ENCODE measurements around the gene CPVL. TPM values are rescaled to one million over a fixed set of nuclear protein-coding genes. Genes with fewer than 3 reads are reported as not detected.

Gene CPVL
- total and polyA plus RNA-seq, 2 experiments from 2014 or later, result 31.9 to 37.8 TPM

DNA sequence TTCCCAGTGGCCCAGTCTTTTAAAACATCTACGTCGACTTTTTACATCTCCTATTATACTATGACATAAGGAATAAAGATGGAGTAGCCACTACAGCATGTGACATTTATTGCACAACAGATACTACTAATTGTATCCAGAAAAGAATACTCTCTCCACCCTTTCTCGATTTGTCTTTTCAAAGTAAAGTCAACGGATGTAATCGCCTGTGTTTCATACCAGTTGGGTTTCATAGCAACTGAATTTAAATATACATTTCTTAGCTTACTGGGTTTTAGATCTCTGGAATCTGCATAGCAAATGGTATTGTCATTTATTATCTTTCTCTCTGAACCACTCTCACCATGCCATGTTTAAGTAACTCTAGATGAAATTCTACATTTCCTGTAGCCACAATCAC lies 101.8 kb downstream of the CPVL start:
- TF ChIP-seq, protein P1, sequence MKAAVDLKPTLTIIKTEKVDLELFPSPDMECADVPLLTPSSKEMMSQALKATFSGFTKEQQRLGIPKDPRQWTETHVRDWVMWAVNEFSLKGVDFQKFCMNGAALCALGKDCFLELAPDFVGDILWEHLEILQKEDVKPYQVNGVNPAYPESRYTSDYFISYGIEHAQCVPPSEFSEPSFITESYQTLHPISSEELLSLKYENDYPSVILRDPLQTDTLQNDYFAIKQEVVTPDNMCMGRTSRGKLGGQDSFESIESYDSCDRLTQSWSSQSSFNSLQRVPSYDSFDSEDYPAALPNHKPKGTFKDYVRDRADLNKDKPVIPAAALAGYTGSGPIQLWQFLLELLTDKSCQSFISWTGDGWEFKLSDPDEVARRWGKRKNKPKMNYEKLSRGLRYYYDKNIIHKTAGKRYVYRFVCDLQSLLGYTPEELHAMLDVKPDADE (IDR thresholded peaks at IDR 0.05), result no peak
- TF ChIP-seq NANOG (IDR thresholded peaks at IDR 0.05; ENCODE audit: borderline replicate concordance), result no peak
- TF ChIP-seq, protein P2, sequence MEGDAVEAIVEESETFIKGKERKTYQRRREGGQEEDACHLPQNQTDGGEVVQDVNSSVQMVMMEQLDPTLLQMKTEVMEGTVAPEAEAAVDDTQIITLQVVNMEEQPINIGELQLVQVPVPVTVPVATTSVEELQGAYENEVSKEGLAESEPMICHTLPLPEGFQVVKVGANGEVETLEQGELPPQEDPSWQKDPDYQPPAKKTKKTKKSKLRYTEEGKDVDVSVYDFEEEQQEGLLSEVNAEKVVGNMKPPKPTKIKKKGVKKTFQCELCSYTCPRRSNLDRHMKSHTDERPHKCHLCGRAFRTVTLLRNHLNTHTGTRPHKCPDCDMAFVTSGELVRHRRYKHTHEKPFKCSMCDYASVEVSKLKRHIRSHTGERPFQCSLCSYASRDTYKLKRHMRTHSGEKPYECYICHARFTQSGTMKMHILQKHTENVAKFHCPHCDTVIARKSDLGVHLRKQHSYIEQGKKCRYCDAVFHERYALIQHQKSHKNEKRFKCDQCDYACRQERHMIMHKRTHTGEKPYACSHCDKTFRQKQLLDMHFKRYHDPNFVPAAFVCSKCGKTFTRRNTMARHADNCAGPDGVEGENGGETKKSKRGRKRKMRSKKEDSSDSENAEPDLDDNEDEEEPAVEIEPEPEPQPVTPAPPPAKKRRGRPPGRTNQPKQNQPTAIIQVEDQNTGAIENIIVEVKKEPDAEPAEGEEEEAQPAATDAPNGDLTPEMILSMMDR (conservative IDR thresholded peaks at IDR 0.05; ENCODE audit: low read depth in 2 of 2), result no peak
- no peak for TF ChIP-seq POLR2AphosphoS5 (IDR thresholded peaks at IDR 0.05; ENCODE audit: low read depth)
- TF ChIP-seq CREB1 (CRISPR knock-in tag; IDR thresholded peaks at IDR 0.05; ENCODE audit: low read depth), result no peak
- TF ChIP-seq ZNF114 (CRISPR knock-in tag; IDR thresholded peaks at IDR 0.05), result no peak
- TF ChIP-seq, protein P3, sequence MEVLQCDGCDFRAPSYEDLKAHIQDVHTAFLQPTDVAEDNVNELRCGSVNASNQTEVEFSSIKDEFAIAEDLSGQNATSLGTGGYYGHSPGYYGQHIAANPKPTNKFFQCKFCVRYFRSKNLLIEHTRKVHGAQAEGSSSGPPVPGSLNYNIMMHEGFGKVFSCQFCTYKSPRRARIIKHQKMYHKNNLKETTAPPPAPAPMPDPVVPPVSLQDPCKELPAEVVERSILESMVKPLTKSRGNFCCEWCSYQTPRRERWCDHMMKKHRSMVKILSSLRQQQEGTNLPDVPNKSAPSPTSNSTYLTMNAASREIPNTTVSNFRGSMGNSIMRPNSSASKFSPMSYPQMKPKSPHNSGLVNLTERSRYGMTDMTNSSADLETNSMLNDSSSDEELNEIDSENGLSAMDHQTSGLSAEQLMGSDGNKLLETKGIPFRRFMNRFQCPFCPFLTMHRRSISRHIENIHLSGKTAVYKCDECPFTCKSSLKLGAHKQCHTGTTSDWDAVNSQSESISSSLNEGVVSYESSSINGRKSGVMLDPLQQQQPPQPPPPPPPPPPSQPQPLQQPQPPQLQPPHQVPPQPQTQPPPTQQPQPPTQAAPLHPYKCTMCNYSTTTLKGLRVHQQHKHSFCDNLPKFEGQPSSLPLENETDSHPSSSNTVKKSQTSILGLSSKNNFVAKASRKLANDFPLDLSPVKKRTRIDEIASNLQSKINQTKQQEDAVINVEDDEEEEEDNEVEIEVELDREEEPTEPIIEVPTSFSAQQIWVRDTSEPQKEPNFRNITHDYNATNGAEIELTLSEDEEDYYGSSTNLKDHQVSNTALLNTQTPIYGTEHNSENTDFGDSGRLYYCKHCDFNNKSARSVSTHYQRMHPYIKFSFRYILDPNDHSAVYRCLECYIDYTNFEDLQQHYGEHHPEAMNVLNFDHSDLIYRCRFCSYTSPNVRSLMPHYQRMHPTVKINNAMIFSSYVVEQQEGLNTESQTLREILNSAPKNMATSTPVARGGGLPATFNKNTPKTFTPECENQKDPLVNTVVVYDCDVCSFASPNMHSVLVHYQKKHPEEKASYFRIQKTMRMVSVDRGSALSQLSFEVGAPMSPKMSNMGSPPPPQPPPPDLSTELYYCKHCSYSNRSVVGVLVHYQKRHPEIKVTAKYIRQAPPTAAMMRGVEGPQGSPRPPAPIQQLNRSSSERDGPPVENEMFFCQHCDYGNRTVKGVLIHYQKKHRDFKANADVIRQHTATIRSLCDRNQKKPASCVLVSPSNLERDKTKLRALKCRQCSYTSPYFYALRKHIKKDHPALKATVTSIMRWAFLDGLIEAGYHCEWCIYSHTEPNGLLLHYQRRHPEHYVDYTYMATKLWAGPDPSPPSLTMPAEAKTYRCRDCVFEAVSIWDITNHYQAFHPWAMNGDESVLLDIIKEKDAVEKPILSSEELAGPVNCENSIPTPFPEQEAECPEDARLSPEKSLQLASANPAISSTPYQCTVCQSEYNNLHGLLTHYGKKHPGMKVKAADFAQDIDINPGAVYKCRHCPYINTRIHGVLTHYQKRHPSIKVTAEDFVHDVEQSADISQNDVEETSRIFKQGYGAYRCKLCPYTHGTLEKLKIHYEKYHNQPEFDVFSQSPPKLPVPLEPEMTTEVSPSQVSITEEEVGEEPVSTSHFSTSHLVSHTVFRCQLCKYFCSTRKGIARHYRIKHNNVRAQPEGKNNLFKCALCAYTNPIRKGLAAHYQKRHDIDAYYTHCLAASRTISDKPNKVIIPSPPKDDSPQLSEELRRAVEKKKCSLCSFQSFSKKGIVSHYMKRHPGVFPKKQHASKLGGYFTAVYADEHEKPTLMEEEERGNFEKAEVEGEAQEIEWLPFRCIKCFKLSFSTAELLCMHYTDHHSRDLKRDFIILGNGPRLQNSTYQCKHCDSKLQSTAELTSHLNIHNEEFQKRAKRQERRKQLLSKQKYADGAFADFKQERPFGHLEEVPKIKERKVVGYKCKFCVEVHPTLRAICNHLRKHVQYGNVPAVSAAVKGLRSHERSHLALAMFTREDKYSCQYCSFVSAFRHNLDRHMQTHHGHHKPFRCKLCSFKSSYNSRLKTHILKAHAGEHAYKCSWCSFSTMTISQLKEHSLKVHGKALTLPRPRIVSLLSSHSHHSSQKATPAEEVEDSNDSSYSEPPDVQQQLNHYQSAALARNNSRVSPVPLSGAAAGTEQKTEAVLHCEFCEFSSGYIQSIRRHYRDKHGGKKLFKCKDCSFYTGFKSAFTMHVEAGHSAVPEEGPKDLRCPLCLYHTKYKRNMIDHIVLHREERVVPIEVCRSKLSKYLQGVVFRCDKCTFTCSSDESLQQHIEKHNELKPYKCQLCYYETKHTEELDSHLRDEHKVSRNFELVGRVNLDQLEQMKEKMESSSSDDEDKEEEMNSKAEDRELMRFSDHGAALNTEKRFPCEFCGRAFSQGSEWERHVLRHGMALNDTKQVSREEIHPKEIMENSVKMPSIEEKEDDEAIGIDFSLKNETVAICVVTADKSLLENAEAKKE (CRISPR knock-in tag; IDR thresholded peaks at IDR 0.05), result no peak
- TF ChIP-seq, protein P4, sequence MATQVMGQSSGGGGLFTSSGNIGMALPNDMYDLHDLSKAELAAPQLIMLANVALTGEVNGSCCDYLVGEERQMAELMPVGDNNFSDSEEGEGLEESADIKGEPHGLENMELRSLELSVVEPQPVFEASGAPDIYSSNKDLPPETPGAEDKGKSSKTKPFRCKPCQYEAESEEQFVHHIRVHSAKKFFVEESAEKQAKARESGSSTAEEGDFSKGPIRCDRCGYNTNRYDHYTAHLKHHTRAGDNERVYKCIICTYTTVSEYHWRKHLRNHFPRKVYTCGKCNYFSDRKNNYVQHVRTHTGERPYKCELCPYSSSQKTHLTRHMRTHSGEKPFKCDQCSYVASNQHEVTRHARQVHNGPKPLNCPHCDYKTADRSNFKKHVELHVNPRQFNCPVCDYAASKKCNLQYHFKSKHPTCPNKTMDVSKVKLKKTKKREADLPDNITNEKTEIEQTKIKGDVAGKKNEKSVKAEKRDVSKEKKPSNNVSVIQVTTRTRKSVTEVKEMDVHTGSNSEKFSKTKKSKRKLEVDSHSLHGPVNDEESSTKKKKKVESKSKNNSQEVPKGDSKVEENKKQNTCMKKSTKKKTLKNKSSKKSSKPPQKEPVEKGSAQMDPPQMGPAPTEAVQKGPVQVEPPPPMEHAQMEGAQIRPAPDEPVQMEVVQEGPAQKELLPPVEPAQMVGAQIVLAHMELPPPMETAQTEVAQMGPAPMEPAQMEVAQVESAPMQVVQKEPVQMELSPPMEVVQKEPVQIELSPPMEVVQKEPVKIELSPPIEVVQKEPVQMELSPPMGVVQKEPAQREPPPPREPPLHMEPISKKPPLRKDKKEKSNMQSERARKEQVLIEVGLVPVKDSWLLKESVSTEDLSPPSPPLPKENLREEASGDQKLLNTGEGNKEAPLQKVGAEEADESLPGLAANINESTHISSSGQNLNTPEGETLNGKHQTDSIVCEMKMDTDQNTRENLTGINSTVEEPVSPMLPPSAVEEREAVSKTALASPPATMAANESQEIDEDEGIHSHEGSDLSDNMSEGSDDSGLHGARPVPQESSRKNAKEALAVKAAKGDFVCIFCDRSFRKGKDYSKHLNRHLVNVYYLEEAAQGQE (IDR thresholded peaks at IDR 0.05; ENCODE audit: unreplicated experiment), result no peak
- TF ChIP-seq STAT1 (IDR thresholded peaks at IDR 0.05; ENCODE audit: unreplicated experiment), result no peak
- no peak for TF ChIP-seq EZH2 (IDR thresholded peaks at IDR 0.05; ENCODE audit: low read depth, unreplicated experiment)
- TF ChIP-seq EZH2phosphoT487 (IDR thresholded peaks at IDR 0.05; ENCODE audit: unreplicated experiment), result no peak
- no peak for TF ChIP-seq JUNB (IDR thresholded peaks at IDR 0.05; ENCODE audit: unreplicated experiment)
- TF ChIP-seq ZNF331 (CRISPR knock-in tag; IDR thresholded peaks at IDR 0.05; ENCODE audit: low read depth), result no peak
- Histone ChIP-seq H3K4me3 (no peak overlapping the region), H3K36me3 (ENCODE audit: insufficient read depth) (no peaks in the 10 kb centered on the region), H3K79me2 (replicated peaks; ENCODE audit: insufficient read depth) (no peaks in the 10 kb centered on the region), H3K27me3 (ENCODE audit: insufficient read depth) (0 out of 2 replicates have a peak, but pooled peaks cover 4% of the 10 kb centered on the region), H2AFZ (no peak overlapping the region), H4K20me1 (replicated peaks; ENCODE audit: insufficient read depth) (no peaks in the 10 kb centered on the region), H3K27ac (ENCODE audit: low read depth) (no peak overlapping the region), H3K9me2 (ENCODE audit: insufficient read depth) (no peaks in the 10 kb centered on the region), H3K4me2 (no peak overlapping the region), H3F3A (replicated peaks; ENCODE audit: low read depth) (no peaks in the 10 kb centered on the region), H3K4me1 (ENCODE audit: insufficient read depth) (peaks cover 38% of the 10 kb centered on the region)
- Mint-ChIP-seq H3K36me3 (ENCODE audit: low read depth) (no peaks in the 10 kb centered on the region; the same call in 2 of the 3 replicates), H3K27me3 (ENCODE audit: insufficient read depth, low read depth, poor library complexity) (peaks cover 1% of the 10 kb centered on the region), H3K27ac (no peak overlapping the region), H3K4me1 (peaks cover 61% of the 10 kb centered on the region), H3K4me3 (no peak overlapping the region; the same call in 2 of the 3 replicates), H3K9me3 (no peaks in the 10 kb centered on the region; the same call in 2 of the 3 replicates)
- ATAC-seq, result no peak
- DNase-seq (ENCODE audit: low spot score), result no peak
